Left ventricle myocardium inferior (tissue), 1 donor: ENCODE data around the gene UXS1. TPM values are rescaled to one million over a fixed set of nuclear protein-coding genes. Genes with fewer than 3 reads are reported as not detected.
A peak's percentile ranks its signal among the peaks of the same experiment; 100 is the strongest.

Experiments used
- DNase-seq: peaks from one replicate; pipeline ENCODE4 v3.0.0-alpha.2; 2020
- H3K27ac ChIP-seq: fragments of 200-600 bp; replicated peaks from 2 replicates; pipeline ENCODE4 v1.8.0; 2021
- H3K27me3 ChIP-seq: fragments of 200-600 bp; 2 replicates; pipeline ENCODE4 v1.8.0; 2021; ENCODE audit warnings: low read depth
- H3K36me3 ChIP-seq: fragments of 200-600 bp; 2 replicates; pipeline ENCODE4 v1.8.0; 2021
- H3K4me1 ChIP-seq: fragments of 200-600 bp; 2 replicates; pipeline ENCODE4 v1.8.0; 2021
- H3K4me3 ChIP-seq: fragments of 200-600 bp; 2 replicates; pipeline ENCODE4 v1.8.0; 2021; ENCODE audit warnings: mild to moderate bottlenecking, moderate library complexity
- H3K9me3 ChIP-seq: fragments of 200-600 bp; replicated peaks from 2 replicates; pipeline ENCODE4 v1.8.0; 2021
- CTCF ChIP-seq: fragments of 200-600 bp; IDR thresholded peaks from 2 replicates; pipeline ENCODE4 v1.8.0; 2021; ENCODE audit warnings: antibody characterized with exemption, mild to moderate bottlenecking, borderline replicate concordance
- intact Hi-C: fragments of 100-400 bp; cut with micrococcal nuclease; formaldehyde crosslinking; loops from one replicate; pipeline ENCODE4 v1.11.0; 2022
- total RNA-seq: library from RNA; stranded (reverse); fragmentation: NEBNext Ultra II Directional; extraction: Animal tissue kit (Norgen Biotek cat#: 25700); gene quantifications from one replicate; pipeline ENCODE4 v1.2.1, GENCODE V29; 2021
- donor health status: DM: no; HTN: yes; CAD: no; lungs with severe emphysema.

Gene UXS1
- total RNA-seq, 1 donor from 2014 or later = 26.7 TPM

GRCh38 chr2:106192752-106193689 is 1.1 kb downstream of the UXS1 start:
- H3K27ac ChIP-seq = peak overlapping the region; percentile 92

GRCh38 chr2:106191511-106192016 is 2.5 kb downstream of the UXS1 start:
- H3K36me3 ChIP-seq = no peaks in the 10 kb centered on the region
- H3K4me3 ChIP-seq = no peak overlapping the region
- H3K27me3 ChIP-seq = no peaks in the 10 kb centered on the region
- no peak overlapping the region for H3K27ac ChIP-seq
- H3K9me3 ChIP-seq = no peaks in the 10 kb centered on the region
- DNase-seq = no peak
- H3K4me1 ChIP-seq = peaks cover 29% of the 10 kb centered on the region
- intact Hi-C loops = no loop called here
- TF ChIP-seq CTCF = no peak

More at GRCh38 chr2:106192752-106193689, 1.1 kb downstream of the UXS1 start:
- no peaks in the 10 kb centered on the region for H3K27me3 ChIP-seq
- no peaks in the 10 kb centered on the region for H3K9me3 ChIP-seq
- peaks cover 29% of the 10 kb centered on the region for H3K4me1 ChIP-seq
- H3K4me3 ChIP-seq = peak overlapping the region; percentile 99
- intact Hi-C loops = no loop called here
- peak; percentile 25 for DNase-seq
- no peak for TF ChIP-seq CTCF
- no peaks in the 10 kb centered on the region for H3K36me3 ChIP-seq

GRCh38 chr2:106189764-106190468 is 4.2 kb downstream of the UXS1 start:
- no peak for DNase-seq
- no peaks in the 10 kb centered on the region for H3K9me3 ChIP-seq
- no peak overlapping the region for H3K27ac ChIP-seq
- H3K27me3 ChIP-seq = no peaks in the 10 kb centered on the region
- H3K4me1 ChIP-seq = peaks cover 25% of the 10 kb centered on the region
- intact Hi-C loops = no loop called here
- no peaks in the 10 kb centered on the region for H3K36me3 ChIP-seq
- TF ChIP-seq CTCF = no peak
- no peak overlapping the region for H3K4me3 ChIP-seq

- no peaks in the 10 kb centered on the region for H3K9me3 ChIP-seq
- TF ChIP-seq CTCF = no peak
- no peak overlapping the region for H3K27ac ChIP-seq
- peaks cover 20% of the 10 kb centered on the region for H3K4me1 ChIP-seq
- H3K36me3 ChIP-seq = no peaks in the 10 kb centered on the region
- H3K4me3 ChIP-seq = no peak overlapping the region
- DNase-seq = no peak
- intact Hi-C loops = no loop called here
- H3K27me3 ChIP-seq = no peaks in the 10 kb centered on the region
These were observed 4.8 kb downstream of the UXS1 start for GRCh38 chr2:106189325-106189724.

- DNase-seq = no peak
- no peak overlapping the region for H3K4me3 ChIP-seq
- no peaks in the 10 kb centered on the region for H3K27me3 ChIP-seq
- no peak for TF ChIP-seq CTCF
- peaks cover 17% of the 10 kb centered on the region for H3K4me1 ChIP-seq
- H3K9me3 ChIP-seq = no peaks in the 10 kb centered on the region
- intact Hi-C loops = no loop called here
- no peaks in the 10 kb centered on the region for H3K36me3 ChIP-seq
- no peak overlapping the region for H3K27ac ChIP-seq
These were observed 6.7 kb downstream of the UXS1 start for GRCh38 chr2:106187273-106187891.
